ENCODE measurements around the gene DOCK9. TPM values are rescaled to one million over a fixed set of nuclear protein-coding genes. Genes with fewer than 3 reads are reported as not detected.

DOCK9 gene
- total RNA-seq, 1 experiment from 2014 or later: 31.7 TPM

- H3F3A ChIP-seq (ENCODE audit: low read length, unreplicated experiment): no peaks in the 10 kb centered on the region
- no peak overlapping the region for H3K9ac ChIP-seq (ENCODE audit: low read length)
- no peak for ATAC-seq
- no peaks in the 10 kb centered on the region for H3K79me2 ChIP-seq (ENCODE audit: low read length)
- H3K27ac ChIP-seq (ENCODE audit: low read length): no peak overlapping the region
- intact Hi-C loops (cut with micrococcal nuclease): no loop called here
- TF ChIP-seq CTCF (conservative IDR thresholded peaks at IDR 0.05; ENCODE audit: low read depth, low read length): no peak
- no peak for TF ChIP-seq EZH2phosphoT487 (IDR thresholded peaks at IDR 0.05; ENCODE audit: borderline replicate concordance, low read length)
- no peak for TF ChIP-seq EZH2 (IDR thresholded peaks at IDR 0.05; ENCODE audit: low read length, unreplicated experiment)
- no peaks in the 10 kb centered on the region for H3K36me3 ChIP-seq (ENCODE audit: low read depth, low read length)
- no peaks in the 10 kb centered on the region for H3K4me1 ChIP-seq (ENCODE audit: insufficient read depth, low read length)
- ChIA-PET CTCF (no interaction called here), POLR2A (ENCODE audit: unreplicated experiment) (no interaction called here)
- no peak overlapping the region for H2AFZ ChIP-seq (ENCODE audit: low read length)
- H3K4me3 ChIP-seq (ENCODE audit: low read length): no peak overlapping the region
- no peaks in the 10 kb centered on the region for H4K20me1 ChIP-seq (ENCODE audit: low read length)
- no peak overlapping the region for H3K4me2 ChIP-seq (ENCODE audit: low read length)
- H3K9me3 ChIP-seq (ENCODE audit: low read length): no peaks in the 10 kb centered on the region
- BruUV-seq (replicated peaks): no TSS peak
- H3K27me3 ChIP-seq (ENCODE audit: low read length): no peaks in the 10 kb centered on the region
- no peak for DNase-seq
- no peaks in the 10 kb centered on the region for H3K9me2 ChIP-seq (replicated peaks; ENCODE audit: low read length)
Measured at GRCh38 chr13:98921015-98921580, 56.8 kb downstream of the DOCK9 start.

- Histone ChIP-seq H3K9me3 (ENCODE audit: low read length) (no peaks in the 10 kb centered on the region), H3K27me3 (ENCODE audit: low read length) (no peaks in the 10 kb centered on the region), H3K36me3 (ENCODE audit: low read depth, low read length) (no peaks in the 10 kb centered on the region), H3K27ac (ENCODE audit: low read length) (no peak overlapping the region), H3K9ac (ENCODE audit: low read length) (no peak overlapping the region), H4K20me1 (ENCODE audit: low read length) (no peaks in the 10 kb centered on the region), H3K4me2 (ENCODE audit: low read length) (no peak overlapping the region), H3K9me2 (replicated peaks; ENCODE audit: low read length) (no peaks in the 10 kb centered on the region), H3K4me3 (ENCODE audit: low read length) (no peak overlapping the region), H3K4me1 (ENCODE audit: insufficient read depth, low read length) (no peaks in the 10 kb centered on the region; the same call in 1 of the 2 replicates), H3K79me2 (ENCODE audit: low read length) (no peaks in the 10 kb centered on the region), H3F3A (ENCODE audit: low read length, unreplicated experiment) (no peaks in the 10 kb centered on the region), H2AFZ (ENCODE audit: low read length) (no peak overlapping the region)
- ChIA-PET POLR2A (ENCODE audit: unreplicated experiment) (no interaction called here), CTCF (no interaction called here)
- intact Hi-C loops (cut with micrococcal nuclease): no loop called here
- no peak for DNase-seq
- ATAC-seq: no peak
- TF ChIP-seq EZH2 (IDR thresholded peaks at IDR 0.05; ENCODE audit: low read length, unreplicated experiment) (no peak), CTCF (conservative IDR thresholded peaks at IDR 0.05; ENCODE audit: low read depth, low read length) (no peak), EZH2phosphoT487 (IDR thresholded peaks at IDR 0.05; ENCODE audit: borderline replicate concordance, low read length) (no peak)
- BruUV-seq (replicated peaks): no TSS peak
Measured at GRCh38 chr13:98919566-98919965, 58.3 kb downstream of the DOCK9 start.

GRCh38 chr13:98918771-98919170, 59.1 kb downstream of the DOCK9 start:
- POLR2A ChIA-PET (ENCODE audit: unreplicated experiment): no interaction called here

More at GRCh38 chr13:98918771-98919170, 59.1 kb downstream of the DOCK9 start:
- Histone ChIP-seq H3K79me2 (ENCODE audit: low read length) (no peaks in the 10 kb centered on the region), H3K27me3 (ENCODE audit: low read length) (no peaks in the 10 kb centered on the region), H2AFZ (ENCODE audit: low read length) (no peak overlapping the region), H3K36me3 (ENCODE audit: low read depth, low read length) (no peaks in the 10 kb centered on the region), H3K9ac (ENCODE audit: low read length) (no peak overlapping the region), H3F3A (ENCODE audit: low read length, unreplicated experiment) (no peaks in the 10 kb centered on the region), H3K4me2 (ENCODE audit: low read length) (no peak overlapping the region), H4K20me1 (ENCODE audit: low read length) (no peaks in the 10 kb centered on the region), H3K4me1 (ENCODE audit: insufficient read depth, low read length) (no peaks in the 10 kb centered on the region; the same call in 1 of the 2 replicates), H3K9me2 (replicated peaks; ENCODE audit: low read length) (no peaks in the 10 kb centered on the region), H3K27ac (ENCODE audit: low read length) (no peak overlapping the region), H3K9me3 (ENCODE audit: low read length) (no peaks in the 10 kb centered on the region), H3K4me3 (ENCODE audit: low read length) (no peak overlapping the region)
- CTCF ChIA-PET: no interaction called here
- intact Hi-C loops (cut with micrococcal nuclease): no loop called here
- TF ChIP-seq EZH2phosphoT487 (IDR thresholded peaks at IDR 0.05; ENCODE audit: borderline replicate concordance, low read length) (no peak), CTCF (conservative IDR thresholded peaks at IDR 0.05; ENCODE audit: low read depth, low read length) (no peak), EZH2 (IDR thresholded peaks at IDR 0.05; ENCODE audit: low read length, unreplicated experiment) (no peak)
- no peak for DNase-seq
- BruUV-seq (replicated peaks): no TSS peak
- no peak for ATAC-seq
